HG03060 (cell line): ENCODE measurements around the gene DEGS2.
A peak's percentile ranks its signal among the peaks of the same experiment; 100 is the strongest.
"Not testable (repeated sequence)": the region's sequence is repeated elsewhere in the genome, so short reads cannot be mapped to it uniquely, and the experiment has no call there.

Experiments used
- ATAC-seq: cut with Tn5 transposase; IDR thresholded peaks from one replicate; pipeline ENCODE4 v1.9.1; 2021; ENCODE audit warnings: low read depth, moderate number of reproducible peaks; ENCODE audit not compliant: unreplicated experiment

DEGS2 gene

DNA sequence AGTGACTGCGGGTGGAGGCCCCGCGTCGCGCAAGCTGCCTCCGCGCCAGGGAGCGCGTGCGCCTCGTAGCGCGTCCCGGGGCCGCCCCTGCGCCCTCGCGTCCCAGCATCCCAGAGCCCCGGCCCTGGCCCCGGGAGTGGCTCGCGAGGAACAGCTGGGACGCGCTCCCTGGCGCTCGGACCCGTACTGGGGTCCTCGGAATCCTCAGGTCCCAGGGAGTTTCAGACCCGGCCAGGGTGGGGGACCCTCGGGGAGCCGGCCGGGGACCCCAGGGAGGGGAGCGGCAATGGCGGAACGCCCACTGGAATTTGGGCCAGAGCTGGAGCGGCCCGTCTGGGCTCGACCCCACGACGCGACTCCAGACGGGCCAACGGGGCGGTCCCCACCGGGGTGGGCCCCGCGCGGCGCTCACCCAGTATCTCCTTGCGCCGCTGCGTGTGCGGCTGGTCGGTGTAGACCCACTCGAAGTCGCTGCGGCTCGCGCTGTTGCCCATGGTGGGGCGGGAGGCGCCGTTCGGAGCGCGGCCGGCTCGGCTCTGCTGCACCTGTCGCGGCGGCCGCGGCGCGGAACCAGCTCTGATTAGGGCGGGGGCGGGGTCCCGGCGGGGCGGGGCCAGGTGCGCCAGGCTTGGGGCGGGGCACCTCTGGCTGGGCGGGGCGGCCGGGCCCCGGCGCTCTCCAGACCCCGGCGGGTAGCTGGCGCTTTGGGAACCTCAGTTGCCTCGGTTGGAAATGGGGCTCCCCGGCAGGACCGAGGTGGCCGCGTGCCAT, at the start of gene DEGS2:
DEGS2 (minus strand) TSS at position 552 of the 771 bp plus-strand sequence; CDS start at position 494, 58 bp downstream.
- ATAC-seq: no peak

DNA sequence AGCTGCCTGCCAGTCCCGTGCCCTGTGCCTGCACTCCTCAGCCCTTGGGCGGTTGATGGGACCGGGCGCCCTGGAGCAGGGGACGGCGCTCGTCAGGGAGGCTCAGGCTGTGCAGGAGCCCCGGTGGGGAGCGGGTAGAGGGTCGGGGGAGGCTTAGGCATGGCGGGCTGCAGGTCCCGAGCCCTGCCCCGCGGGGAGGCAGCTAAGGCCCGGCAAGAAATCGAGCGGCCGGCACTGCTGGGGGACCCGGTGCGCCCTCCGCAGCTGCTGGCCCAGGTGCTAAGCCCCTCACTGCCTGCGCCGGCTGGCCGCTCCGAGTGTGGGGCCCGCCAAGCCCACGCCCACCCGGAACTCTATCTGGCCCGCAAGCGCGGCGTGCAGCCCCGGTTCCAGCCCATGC, 48.7 kb upstream of the DEGS2 start:
- ATAC-seq: not testable (repeated sequence)

DNA sequence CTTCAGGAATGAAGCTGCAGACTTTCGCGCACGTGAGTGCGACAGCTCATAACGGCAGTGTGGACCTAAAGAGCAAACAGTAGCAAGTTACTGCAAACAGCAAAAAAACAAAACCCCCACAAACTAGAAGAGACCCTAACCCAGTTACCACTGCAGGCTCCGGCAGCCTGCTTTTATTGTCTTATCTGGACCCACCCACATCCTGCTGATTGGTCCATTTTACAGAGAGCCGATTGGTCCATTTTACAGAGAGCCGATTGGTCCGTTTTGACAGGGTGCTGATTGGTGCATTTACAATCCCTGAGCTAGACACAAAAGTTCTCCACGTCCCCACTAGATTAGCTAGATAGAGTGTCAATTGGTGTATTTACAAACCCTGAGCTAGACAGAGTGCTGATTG, 48.1 kb upstream of the DEGS2 start:
- ATAC-seq: not testable (repeated sequence)

DNA sequence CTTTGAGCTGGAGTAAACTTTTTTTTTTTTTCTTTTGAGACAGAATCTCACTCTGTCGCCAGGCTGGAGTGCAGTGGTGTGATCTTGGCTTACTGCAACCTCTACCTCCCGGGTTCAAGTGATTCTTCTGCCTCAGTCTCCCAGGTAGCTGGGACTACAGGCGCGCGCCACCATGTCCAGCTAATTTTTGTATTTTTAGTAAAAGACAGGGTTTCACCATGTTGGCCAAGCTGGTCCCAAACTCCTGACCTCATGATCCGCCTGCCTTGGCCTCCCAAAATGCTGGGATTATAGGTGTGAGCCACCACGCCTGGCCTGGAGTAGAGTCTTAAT, 45.4 kb upstream of the DEGS2 start:
- not testable (repeated sequence) for ATAC-seq

DNA sequence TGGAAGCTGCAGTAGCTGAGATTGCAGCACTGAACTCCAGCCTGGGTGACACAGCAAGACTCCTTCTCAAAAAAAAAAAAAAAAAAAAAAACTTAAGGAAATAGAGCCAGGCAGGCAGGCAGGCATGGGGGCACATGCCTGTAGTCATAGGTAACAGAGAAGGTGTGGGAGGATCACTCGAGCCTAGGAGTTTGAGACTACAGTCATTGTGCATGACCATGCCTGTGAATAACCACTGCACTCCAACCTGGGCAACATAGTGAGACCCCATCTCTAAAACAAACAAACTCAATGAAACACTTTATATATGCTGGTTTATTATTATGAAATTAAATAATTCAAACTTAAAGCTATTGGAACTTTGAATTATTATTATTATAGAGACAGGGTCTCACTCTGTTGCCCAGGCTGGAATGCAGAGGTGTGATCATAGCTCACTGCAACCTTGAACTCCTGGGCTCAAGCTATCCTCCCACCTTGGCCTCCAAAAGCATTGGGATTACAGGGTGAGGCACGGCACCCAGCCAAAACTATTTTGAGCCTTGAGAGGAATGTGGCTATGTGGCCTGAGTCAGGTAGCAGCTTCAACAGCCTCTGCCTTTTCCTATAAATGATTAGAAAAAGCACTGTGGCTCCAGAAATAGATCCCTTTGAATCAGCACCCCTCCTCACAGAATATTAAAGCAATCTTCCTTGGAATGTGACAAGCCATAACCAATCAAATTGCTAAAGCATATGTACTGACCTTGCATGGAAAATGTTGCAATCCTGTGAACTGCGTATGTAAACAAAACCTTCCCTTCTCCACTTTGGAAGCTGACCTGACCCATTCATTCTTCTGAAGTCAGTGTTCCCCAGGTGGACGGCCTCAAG, 44.8 kb upstream of the DEGS2 start:
- ATAC-seq: no peak

DNA sequence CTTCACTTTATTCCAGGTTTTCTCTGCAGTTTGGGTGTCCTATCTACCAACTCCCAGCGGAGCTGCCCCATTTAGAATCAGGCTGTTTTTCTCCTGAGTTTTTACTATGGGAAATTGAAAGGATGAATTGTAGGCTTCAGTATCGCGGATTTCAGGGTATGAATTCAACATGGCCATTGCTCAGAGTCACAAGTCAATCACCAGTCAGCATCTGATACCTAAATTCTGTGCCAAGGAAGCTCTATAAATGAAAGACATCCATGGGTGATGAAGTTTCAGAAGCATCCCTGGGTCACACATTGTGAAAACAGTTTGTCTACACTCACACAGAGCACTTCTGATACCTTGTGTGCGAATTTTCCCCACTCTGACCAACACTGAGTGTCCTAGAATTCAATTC, 43.7 kb upstream of the DEGS2 start:
- ATAC-seq: no peak

DNA sequence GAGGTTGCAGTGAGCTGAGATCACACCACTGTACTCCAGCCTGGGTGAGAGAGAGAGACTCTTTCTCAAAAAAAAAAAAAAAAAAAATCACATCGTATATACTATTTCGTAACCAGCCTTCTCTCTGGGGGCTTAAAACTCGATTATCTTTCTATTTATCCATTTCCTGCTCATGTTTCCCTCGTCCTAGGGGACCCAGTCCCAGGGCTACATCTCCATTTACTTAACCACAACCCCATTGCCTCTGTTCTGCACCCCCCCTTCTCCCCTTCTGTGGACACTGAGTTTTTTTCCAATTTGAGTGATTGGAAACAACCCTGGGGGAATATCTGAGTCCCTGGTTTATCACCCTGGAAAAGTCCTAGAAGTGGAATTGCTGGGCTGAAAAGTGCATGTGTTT, 43.3 kb upstream of the DEGS2 start:
- no peak for ATAC-seq

DNA sequence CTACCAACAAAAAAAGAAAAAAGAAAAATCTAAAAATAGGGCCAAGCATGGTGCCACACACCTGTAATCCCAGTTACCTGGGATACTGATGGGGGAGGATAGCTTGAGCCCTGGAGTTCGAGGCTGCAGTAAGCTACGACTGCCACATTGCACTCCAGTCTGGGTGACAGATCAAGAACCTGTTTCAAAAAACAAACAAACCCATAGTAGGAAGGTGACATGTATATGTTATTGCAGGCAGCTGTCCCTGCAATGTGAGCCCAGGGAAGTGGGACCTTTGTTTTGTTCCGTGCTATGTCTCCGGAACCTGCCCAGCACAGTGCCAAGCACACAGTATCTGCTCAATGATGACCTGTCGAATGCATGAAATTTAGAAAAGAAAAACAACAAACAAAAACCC, 42.3 kb upstream of the DEGS2 start:
- no peak for ATAC-seq

DNA sequence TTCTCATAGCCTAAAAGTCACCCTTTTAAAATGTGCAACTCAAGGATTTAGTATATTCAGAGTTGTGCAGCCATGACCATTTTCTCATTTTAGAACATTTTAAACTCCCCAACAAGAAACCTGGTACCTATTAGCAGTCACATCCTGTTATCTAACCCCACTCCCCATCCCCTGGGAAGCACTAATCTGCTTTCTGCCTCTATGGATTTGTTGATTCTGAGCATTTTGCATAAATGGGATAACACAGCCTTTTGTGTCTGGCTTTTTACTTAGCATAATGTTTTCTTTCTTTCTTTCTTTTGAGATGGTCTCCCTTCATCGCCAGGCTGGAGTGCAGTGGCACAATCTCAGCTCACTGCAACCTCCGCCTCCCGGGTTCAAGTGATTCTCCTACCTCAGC, 40.9 kb upstream of the DEGS2 start:
- no peak for ATAC-seq

DNA sequence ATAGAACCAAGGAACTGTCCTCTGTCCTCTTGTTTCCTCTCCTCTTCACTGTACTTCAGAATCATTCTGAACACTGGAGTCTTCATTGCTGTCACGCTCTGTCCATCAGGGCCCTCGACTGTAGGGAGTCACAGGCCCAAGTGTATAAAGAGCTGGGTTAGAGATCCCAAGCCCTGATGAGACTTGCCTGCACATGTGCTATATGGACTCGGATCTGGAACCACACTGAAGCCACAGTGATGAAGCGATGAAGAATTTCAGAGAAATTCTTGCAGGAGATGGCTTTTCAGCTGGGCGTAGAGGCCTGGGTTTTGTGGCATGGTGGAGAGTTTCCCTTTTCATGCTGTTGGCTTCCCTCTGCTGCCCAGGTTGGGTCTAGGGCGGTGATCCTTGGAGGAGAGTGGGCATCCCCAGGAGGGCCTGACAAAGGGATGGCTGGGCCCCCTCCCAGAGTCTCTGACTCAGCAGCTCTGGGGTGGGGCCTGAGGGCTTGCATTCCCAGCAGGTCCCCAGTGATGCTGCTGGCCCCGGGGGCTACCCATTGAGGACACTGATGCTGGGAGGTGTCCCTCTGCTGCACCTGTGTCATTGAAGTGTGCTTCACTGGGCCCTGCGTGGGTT, 39.9 kb upstream of the DEGS2 start:
- no peak for ATAC-seq

DNA sequence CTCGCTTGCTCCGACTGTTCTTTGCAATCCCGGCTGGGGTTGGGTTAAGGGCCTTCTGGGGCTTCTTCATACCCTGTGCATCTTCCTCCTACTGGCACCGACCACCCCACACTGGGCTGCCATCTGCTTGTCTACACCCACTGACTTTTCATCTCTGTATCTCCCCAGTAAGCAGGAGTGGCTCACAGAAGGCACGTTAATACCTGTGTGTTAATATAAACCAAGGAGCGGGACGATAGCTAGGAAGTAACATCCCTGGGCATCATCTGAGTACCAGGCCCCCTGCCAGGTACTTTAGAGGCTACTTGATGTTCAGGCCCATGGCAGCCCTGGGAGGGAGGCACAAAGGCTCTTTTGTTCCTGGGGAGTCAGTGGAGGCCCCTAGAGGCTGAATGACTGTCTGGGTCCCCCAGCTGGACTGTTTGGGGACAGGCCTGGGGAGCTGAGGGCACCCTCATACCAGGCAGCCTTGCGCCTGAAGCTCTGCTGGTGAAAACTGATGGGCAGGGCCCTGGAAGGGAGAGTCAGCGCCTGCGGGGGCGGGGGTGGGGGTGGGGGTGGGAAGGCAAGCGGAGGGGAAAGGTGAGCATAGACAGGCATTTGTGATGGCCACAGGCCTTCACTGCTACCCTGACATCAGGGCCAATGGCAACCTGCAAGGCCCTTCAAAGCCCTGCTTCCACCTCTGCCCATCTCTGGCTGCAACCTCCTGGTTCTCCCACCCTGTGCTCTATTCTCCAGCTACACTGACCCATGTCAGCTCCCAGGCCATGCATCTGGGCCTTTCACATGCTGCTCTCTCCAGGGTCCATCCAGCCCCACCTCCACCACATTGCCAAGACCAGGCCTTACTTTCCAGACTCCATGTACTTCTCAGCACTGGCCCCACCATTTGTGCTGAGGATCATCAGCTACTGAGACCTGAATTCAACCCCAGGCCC, 34.2 kb upstream of the DEGS2 start:
- no peak for ATAC-seq

DNA sequence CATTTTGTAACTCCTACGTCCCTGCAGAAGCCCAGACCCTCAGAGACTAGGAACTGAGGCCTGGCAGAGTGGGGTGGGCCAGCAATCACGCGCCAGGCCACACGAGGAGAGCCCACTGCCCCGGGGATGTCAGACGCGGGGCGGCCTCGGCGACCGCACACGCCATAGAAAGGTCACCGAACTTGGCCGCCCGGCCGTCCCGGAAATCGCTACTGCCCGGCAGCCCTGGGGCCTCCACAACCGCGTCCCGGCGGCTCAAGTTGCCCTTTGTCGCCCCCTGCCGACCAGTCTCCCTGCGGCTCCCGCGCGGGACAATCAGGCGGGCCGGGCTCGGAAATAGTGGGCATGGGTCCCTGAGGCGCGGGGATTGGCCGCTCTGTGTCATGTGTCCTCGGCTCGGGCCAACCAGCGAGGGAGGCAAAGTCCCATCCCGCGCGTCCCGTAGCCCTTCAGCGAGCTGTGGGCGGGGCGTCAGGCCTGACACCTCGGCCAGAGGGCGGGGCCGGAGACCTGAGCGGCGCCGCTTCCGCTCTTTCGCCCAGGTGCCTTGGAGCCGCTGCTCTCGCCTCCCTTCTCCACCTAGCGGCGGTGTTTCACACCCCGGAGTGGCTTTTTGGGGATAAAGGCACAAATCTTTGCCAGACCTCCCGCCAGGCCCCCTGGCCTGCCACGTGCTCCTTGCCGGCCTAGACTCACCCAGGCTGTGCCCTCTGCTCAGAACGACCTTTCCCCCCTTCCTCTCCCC, 33.4 kb upstream of the DEGS2 start:
- peak; percentile 98 for ATAC-seq

DNA sequence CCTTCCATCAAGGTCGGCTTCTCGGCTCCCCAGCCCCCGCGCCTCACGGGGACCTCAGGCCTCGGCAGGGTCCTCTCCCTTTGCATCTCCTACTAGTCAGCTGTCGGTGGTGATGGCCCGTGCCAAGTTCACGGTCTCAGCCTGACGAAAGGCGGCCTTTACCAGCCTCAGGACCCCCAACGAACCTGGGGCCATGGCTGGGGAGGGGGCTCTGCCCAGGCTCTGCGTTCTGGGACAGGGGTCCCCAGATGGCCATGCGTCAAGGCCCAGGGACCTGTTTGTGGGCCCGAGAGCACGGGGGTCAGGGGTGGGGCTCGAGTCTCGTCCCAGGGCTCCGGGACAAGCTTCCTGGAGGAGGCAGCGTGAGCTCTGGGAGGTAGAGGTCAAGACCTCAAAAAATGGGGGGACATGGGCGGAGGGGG, 32.8 kb upstream of the DEGS2 start:
- no peak for ATAC-seq

DNA sequence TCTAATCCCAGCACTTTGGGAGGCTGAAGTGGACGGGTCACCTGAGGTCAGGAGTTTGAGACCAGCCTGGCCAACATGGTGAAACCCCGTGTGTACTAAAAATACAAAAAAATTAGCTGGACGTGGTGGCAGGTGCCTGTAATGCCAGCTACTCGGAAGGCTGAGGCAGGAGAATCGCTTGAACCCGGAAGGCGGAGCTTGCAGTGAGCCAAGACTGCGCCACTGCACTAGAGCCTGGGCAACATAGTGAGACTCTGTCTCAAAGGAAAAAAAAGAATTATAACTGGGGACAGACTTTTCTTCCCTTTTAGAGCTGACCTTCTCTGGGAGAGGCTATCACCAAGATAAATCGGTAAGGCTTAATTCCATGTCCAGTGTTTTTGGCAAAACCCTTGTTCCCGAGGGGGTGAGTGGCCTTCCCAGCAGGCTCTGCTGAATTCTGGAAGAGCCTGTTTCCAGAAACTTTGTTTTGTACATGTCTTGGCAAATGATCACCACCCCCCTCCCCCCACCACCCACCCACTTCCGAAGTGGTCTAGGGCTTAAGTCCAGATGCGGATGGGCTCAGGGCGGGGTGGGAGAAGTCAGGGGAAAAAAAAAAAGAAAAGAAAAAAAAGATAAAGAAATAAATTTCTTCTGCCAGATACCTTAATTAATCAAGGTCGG, 32.3 kb upstream of the DEGS2 start:
- no peak for ATAC-seq

DNA sequence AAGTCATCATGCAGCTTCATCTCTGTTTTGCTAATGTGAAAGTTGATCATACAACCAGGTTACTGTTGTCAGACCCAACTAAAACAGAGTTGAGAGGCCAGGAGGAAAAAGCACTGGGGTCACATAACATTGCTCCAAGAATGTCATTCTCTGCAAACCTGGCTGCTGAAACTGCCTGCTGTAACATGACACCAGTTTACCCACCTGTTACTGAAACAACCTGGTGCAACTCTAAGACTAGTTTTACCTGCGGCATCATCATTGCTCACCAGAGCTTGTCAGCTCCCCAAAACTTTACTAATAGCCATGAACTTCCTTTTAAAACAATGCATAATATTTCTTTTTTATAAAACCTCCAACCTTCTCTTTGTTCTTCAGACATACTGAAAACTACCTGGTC, 30.7 kb upstream of the DEGS2 start:
- no peak for ATAC-seq

DNA sequence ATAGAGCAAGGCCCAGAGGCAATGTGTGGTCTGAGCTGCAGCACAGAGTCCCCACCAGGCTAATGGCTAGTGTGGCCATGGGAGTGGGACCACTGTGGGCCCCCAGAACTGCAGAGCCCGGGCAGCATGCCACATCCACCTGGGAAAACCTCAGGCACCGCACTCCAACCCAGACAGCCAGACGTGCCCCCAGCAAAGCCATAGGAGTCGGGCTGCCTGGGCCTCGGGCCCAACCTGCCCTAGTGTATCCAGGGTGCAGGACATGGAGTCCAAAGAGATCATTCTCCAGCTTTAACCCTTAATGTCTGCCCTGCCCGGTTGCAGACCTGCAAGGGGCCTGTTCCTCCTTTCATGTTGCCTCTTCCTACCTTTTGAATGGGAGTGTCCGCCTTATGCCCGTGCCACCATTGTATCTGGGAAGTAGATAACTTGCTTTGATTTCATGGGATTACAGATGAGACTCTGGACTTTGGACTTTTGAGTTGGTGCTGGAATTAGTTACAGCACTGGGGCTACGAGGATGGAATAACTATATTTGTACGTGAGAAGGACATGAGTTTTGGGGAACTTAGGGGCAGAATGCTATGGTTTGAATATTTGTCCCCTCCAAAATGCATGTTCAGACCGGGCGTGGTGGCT, 29.1 kb upstream of the DEGS2 start:
- no peak for ATAC-seq

DNA sequence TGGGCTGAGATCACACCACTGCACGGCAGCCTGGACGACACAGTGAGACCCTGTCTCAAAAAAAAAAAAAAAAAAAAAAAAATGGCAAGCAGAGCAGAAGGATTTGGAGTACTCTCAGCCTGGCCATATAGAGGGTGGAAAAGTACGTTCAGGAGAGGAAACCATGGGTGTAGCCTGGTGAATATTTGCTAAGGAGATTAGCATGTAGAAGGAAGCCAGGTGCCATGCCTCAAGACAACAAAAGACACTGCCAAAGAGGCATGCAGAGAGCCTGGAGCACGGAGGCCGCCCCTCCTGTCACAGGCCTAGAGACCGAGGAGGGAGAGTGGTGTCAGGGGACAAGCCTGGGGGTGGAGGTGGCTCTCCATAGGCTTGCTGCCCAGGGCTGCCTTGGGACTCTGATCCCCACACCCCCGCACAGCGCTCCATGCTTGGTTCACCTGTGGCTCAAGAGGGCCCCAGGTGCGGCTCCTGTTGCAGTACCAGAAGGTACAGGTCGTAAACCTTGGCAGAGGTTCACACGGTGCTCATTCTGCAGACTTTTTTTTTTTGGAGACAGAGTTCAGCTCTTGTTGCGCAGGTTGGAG, 27.9 kb upstream of the DEGS2 start:
- ATAC-seq: no peak

DNA sequence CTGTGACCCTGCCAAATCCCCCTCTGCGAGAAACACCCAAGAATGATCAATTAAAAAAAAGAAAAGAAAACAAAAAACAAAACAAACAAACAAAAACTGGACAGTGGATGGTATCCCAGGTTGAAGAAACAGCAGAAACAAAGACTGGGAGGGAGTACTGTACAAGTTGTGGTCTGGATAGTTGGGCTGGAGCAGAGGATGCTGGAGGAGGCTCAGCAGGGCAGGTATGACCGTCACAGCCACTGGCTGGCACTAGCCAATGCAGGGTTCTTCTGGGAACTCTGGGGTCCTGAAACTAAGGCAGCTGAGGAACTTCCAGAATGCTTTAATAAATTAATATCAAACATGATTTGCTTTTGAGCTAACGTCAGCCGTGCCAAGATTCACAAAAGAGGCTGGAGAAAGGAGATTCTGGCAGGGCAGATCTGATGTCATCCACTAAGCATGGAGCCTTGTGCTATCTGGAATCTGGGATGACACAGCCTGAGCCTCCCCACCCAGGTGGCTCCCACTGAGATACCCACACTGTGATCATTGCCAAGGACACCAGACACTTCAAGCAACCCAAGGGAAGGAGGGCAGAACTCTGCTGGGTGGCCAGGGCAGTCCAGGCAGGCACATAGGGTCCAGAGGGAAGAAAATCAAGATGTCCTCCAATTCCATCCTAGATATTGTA, 22.6 kb upstream of the DEGS2 start:
- not testable (repeated sequence) for ATAC-seq
